ENCODE measurements around the gene SEC14L3.
A peak's percentile ranks its signal among the peaks of the same experiment; 100 is the strongest.

Gene SEC14L3

GRCh38 chr22:30435674-30436126 lies 36.1 kb downstream of the SEC14L3 start:
- Histone ChIP-seq H3K27ac (ENCODE audit: extremely low read depth, low read depth, low read length) (no peak overlapping the region), H3K4me3 (ENCODE audit: low read depth, low read length) (no peak overlapping the region), H3K36me3 (ENCODE audit: control insufficient read depth in 2 of 2, insufficient read depth in 1 of 2, low read length in 2 of 2) (no peaks in the 10 kb centered on the region), H3K9me3 (ENCODE audit: control insufficient read depth, insufficient read depth, low read depth, low read length) (no peaks in the 10 kb centered on the region), H3K4me1 (ENCODE audit: control insufficient read depth, insufficient read depth, low read length) (no peaks in the 10 kb centered on the region)
- CTCF ChIA-PET, result interaction anchor here (1.1 to 1.5 kb wide), 2 partner anchors 9 to 10 kb away, joined by 6 to 10 read pairs; no protein-coding TSS in a partner anchor
- TF ChIP-seq ZNF629 (tag by site-specific recombination; IDR thresholded peaks at IDR 0.05) (peak; percentile 98), ZNF670 (tag by site-specific recombination; IDR thresholded peaks at IDR 0.05; ENCODE audit: low read depth) (no peak), ZNF518A (tag by site-specific recombination; conservative IDR thresholded peaks at IDR 0.05; ENCODE audit: low read depth) (peak; percentile 75), ZNF624 (tag by site-specific recombination; IDR thresholded peaks at IDR 0.05) (no peak), ZNF354C (tag by site-specific recombination; IDR thresholded peaks at IDR 0.05; ENCODE audit: borderline replicate concordance, low read depth) (no peak), ZXDB (tag by site-specific recombination; IDR thresholded peaks at IDR 0.05) (peak; percentile 66), ZNF416 (tag by site-specific recombination; IDR thresholded peaks at IDR 0.05) (no peak), ZBTB11 (tag by site-specific recombination; conservative IDR thresholded peaks at IDR 0.05; ENCODE audit: low read depth) (peak; percentile 45), ZNF677 (tag by site-specific recombination; IDR thresholded peaks at IDR 0.05) (no peak), ZNF645 (tag by site-specific recombination; IDR thresholded peaks at IDR 0.05) (no peak), SETDB1 (IDR thresholded peaks at IDR 0.05; ENCODE audit: insufficient read length, low read length) (peak; percentile 61), GLI4 (tag by site-specific recombination; IDR thresholded peaks at IDR 0.05) (no peak), ZNF664 (tag by site-specific recombination; IDR thresholded peaks at IDR 0.05) (no peak)
- POLR2A ChIA-PET, result interaction anchor here (2.8 kb wide), 1 partner anchor 12 kb away, joined by 11 read pairs; no protein-coding TSS in a partner anchor

- TF ChIP-seq ZNF211 (tag by site-specific recombination; IDR thresholded peaks at IDR 0.05; ENCODE audit: low read depth) (no peak), GLIS1 (tag by site-specific recombination; IDR thresholded peaks at IDR 0.05) (0 out of 2 replicates have a peak, but pooled peaks have one; percentile 12)
- no peaks in the 10 kb centered on the region for H3K9me3 ChIP-seq (ENCODE audit: control insufficient read depth, insufficient read depth, low read depth, low read length)
- no peak overlapping the region for H3K27ac ChIP-seq (ENCODE audit: extremely low read depth, low read depth, low read length)
- ChIA-PET POLR2A (no interaction called here), CTCF (interaction anchor here (0.7 to 1.3 kb wide), 4 partner anchors 10 to 169 kb away, joined by 3 to 6 read pairs (median 4); no protein-coding TSS in a partner anchor)
- H3K4me3 ChIP-seq (ENCODE audit: low read depth, low read length), result no peak overlapping the region
- no peaks in the 10 kb centered on the region for H3K36me3 ChIP-seq (ENCODE audit: control insufficient read depth in 2 of 2, insufficient read depth in 1 of 2, low read length in 2 of 2)
- no peaks in the 10 kb centered on the region for H3K4me1 ChIP-seq (ENCODE audit: control insufficient read depth, insufficient read depth, low read length)
Observed at GRCh38 chr22:30434843-30435242, 37.0 kb downstream of the SEC14L3 start.
